Bronchial smooth muscle cell (primary cell): Measurements from ENCODE around the gene SNX6. TPM values are rescaled to one million over a fixed set of nuclear protein-coding genes. Genes with fewer than 3 reads are reported as not detected.

Experiments used
- total RNA-seq: library from RNA; depleted of rRNA; stranded (reverse); fragments of >200 nt; gene quantifications from 2 replicates; pipeline ENCODE4 v1.2.1, GENCODE V29; 2014

Gene SNX6
- 76.2 and 109 TPM in 2 replicates for total RNA-seq

GRCh38 chr14:34629657-34630529, at the start of gene SNX6:
SNX6 (minus strand) TSS chr14:34630148; CDS start chr14:34630116, 32 bp downstream.

GRCh38 chr14:34539407-34540180, 90.4 kb downstream of the SNX6 start, which contains the start of gene EAPP:
EAPP (minus strand) TSS chr14:34539701; CDS start chr14:34539628, 73 bp downstream.

Other genes starting within 250 kb of the SNX6 start
- gene SPTSSA, start 167.9 kb downstream of the SNX6 start, total RNA-seq, result 32.0 and 37.7 TPM in 2 replicates
- 61.5 and 72.7 TPM in 2 replicates for gene EAPP, start 90.4 kb downstream of the SNX6 start, total RNA-seq
- 64.0 and 65.6 TPM in 2 replicates for gene CFL2, start 84.4 kb upstream of the SNX6 start, total RNA-seq
- 8.3 and 12.6 TPM in 2 replicates for gene BAZ1A, start 245.2 kb upstream of the SNX6 start, total RNA-seq